Suprapubic skin (tissue), 4 donors: ENCODE measurements around the gene CLASP2. TPM values are rescaled to one million over a fixed set of nuclear protein-coding genes. Genes with fewer than 3 reads are reported as not detected.

Experiments
- DNase-seq, 2 donors: peaks; one replicate each; pipeline ENCODE4 v3.0.0-alpha.2; 2019; ENCODE audit warnings: low spot score in 2 of 2
- H3K27ac ChIP-seq: fragments of 200-600 bp; sonication (generic); one replicate; pipeline ENCODE4 v1.5.1; 2019
- H3K27me3 ChIP-seq: fragments of 200-600 bp; sonication (generic); one replicate; pipeline ENCODE4 v1.5.1; 2019
- H3K36me3 ChIP-seq: fragments of 200-600 bp; sonication (generic); one replicate; pipeline ENCODE4 v1.5.1; 2019
- H3K4me1 ChIP-seq: fragments of 200-600 bp; sonication (generic); one replicate; pipeline ENCODE4 v1.5.1; 2019
- H3K4me3 ChIP-seq: fragments of 200-600 bp; sonication (generic); one replicate; pipeline ENCODE4 v1.5.1; 2019; ENCODE audit warnings: mild to moderate bottlenecking
- H3K9me3 ChIP-seq: fragments of 200-600 bp; sonication (generic); one replicate; pipeline ENCODE4 v1.5.1; 2019
- CTCF ChIP-seq, 2 donors: fragments of 200-600 bp in 1 of 2; fragments of 450-650 bp in 1 of 2; sonication (generic) in 1 of 2; IDR thresholded peaks; one replicate each; pipeline ENCODE4 v1.5.1; 2016 to 2019; ENCODE audit warnings: antibody characterized with exemption in 2 of 2, mild to moderate bottlenecking in 1 of 2, moderate library complexity in 1 of 2
- EP300 ChIP-seq: sonication (generic); formaldehyde crosslinking; IDR thresholded peaks from one replicate; pipeline ENCODE4 v1.6.1; 2017; ENCODE audit warnings: antibody characterized with exemption
- POLR2A ChIP-seq, 2 donors: fragments of 450-650 bp; IDR thresholded peaks; one replicate each; pipeline ENCODE4 v1.6.1; 2017; ENCODE audit warnings: antibody characterized with exemption in 2 of 2, mild to moderate bottlenecking in 2 of 2, moderate library complexity in 2 of 2
- POLR2AphosphoS5 ChIP-seq, 3 donors: sonication (generic); formaldehyde crosslinking; IDR thresholded peaks; one replicate each; pipeline ENCODE4 v1.6.1; 2017; ENCODE audit warnings: antibody characterized with exemption in 3 of 3
- WGBS: methylation state at CpG from one replicate; pipeline ENCODE4 v1.1.5; 2018; 5-methylcytosine and 5-hydroxymethylcytosine counted together
- total RNA-seq, 4 donors: library from RNA; depleted of rRNA; stranded (reverse); fragments of >200 nt; gene quantifications; one replicate each; pipeline ENCODE4 v1.1.0, GENCODE V29; 2016

The CLASP2 gene
- total RNA-seq, 4 donors from 2014 or later, result 44.8 to 140 (median 59.7) TPM

GRCh38 chr3:33668618-33669017, 49.4 kb downstream of the CLASP2 start:
- H3K36me3 ChIP-seq, result peaks cover 8% of the 10 kb centered on the region
- H3K27me3 ChIP-seq, result no peaks in the 10 kb centered on the region
- DNase-seq, result no peak
- no peak overlapping the region for H3K4me3 ChIP-seq
- TF ChIP-seq POLR2A (IDR thresholded peaks at IDR 0.05) (no peak), CTCF (IDR thresholded peaks at IDR 0.05) (no peak), POLR2AphosphoS5 (IDR thresholded peaks at IDR 0.05) (no peak), EP300 (no peak)
- WGBS, result 89% methylated on average over 5 of the region's 5 CpGs
- no peaks in the 10 kb centered on the region for H3K4me1 ChIP-seq
- no peaks in the 10 kb centered on the region for H3K9me3 ChIP-seq
- no peak overlapping the region for H3K27ac ChIP-seq

DNA sequence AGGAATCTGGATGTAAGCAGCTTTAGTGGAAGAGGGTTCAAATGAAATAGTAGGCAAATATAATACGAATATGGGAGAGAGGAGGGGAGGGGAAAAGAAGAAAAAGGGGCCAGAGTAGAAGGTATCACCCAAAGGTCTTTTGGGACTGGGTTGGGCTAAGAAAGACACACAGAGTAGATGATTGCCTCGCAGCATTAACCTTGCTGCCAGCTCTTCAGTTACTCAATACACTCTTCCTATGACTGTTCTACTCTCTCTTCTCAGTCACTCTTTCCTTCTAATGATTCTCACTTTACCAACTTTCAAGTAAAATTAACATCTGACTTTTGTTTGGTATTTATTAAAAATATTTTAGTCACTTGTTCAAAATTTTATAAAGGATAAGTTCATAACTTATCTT, 52.8 kb downstream of the CLASP2 start:
- 77% methylated on average over 2 of the region's 2 CpGs for WGBS
- Histone ChIP-seq H3K27ac (no peak overlapping the region), H3K27me3 (no peaks in the 10 kb centered on the region), H3K4me3 (no peak overlapping the region), H3K36me3 (peaks cover 3% of the 10 kb centered on the region), H3K9me3 (no peaks in the 10 kb centered on the region), H3K4me1 (no peaks in the 10 kb centered on the region)
- no peak for DNase-seq
- TF ChIP-seq EP300 (no peak), CTCF (IDR thresholded peaks at IDR 0.05) (no peak), POLR2A (IDR thresholded peaks at IDR 0.05) (no peak), POLR2AphosphoS5 (IDR thresholded peaks at IDR 0.05) (no peak)

- Histone ChIP-seq H3K36me3 (peaks cover 3% of the 10 kb centered on the region), H3K27ac (no peak overlapping the region), H3K4me1 (peaks cover 8% of the 10 kb centered on the region), H3K4me3 (no peak overlapping the region), H3K27me3 (no peaks in the 10 kb centered on the region), H3K9me3 (no peaks in the 10 kb centered on the region)
- no peak for DNase-seq
- WGBS, result 49% methylated on average over 1 of the region's 1 CpG
- TF ChIP-seq CTCF (IDR thresholded peaks at IDR 0.05) (no peak), EP300 (no peak), POLR2A (IDR thresholded peaks at IDR 0.05) (no peak), POLR2AphosphoS5 (IDR thresholded peaks at IDR 0.05) (no peak)
Observed at GRCh38 chr3:33664195-33664594, 53.9 kb downstream of the CLASP2 start.

GRCh38 chr3:33663042-33663441, 55.0 kb downstream of the CLASP2 start:
- no peak for TF ChIP-seq CTCF (IDR thresholded peaks at IDR 0.05)
- no peak overlapping the region for H3K27ac ChIP-seq
- peaks cover 16% of the 10 kb centered on the region for H3K4me1 ChIP-seq
- H3K27me3 ChIP-seq, result no peaks in the 10 kb centered on the region
- no peak for DNase-seq
- H3K36me3 ChIP-seq, result no peaks in the 10 kb centered on the region
- H3K4me3 ChIP-seq, result no peak overlapping the region
- no peaks in the 10 kb centered on the region for H3K9me3 ChIP-seq

GRCh38 chr3:33659856-33660434, 58.1 kb downstream of the CLASP2 start:
- Histone ChIP-seq H3K27ac (peak overlapping the region; percentile 78), H3K4me1 (peaks cover 30% of the 10 kb centered on the region), H3K27me3 (no peaks in the 10 kb centered on the region), H3K36me3 (no peaks in the 10 kb centered on the region), H3K9me3 (no peaks in the 10 kb centered on the region), H3K4me3 (peak overlapping the region; percentile 53)
- DNase-seq, result no peak
- TF ChIP-seq EP300 (no peak), POLR2A (IDR thresholded peaks at IDR 0.05) (no peak), POLR2AphosphoS5 (IDR thresholded peaks at IDR 0.05) (no peak), CTCF (IDR thresholded peaks at IDR 0.05) (no peak)
- 53% methylated on average over 5 of the region's 5 CpGs for WGBS
